K562 (cell line): ENCODE data around the gene TSHR. TPM values are rescaled to one million over a fixed set of nuclear protein-coding genes. Genes with fewer than 3 reads are reported as not detected.

Experiments
- AFF1 ChIP-seq, 2 experiments: fragments of 450-650 bp; IDR thresholded peaks; 2 replicates each; pipeline ENCODE4 v1.6.1; 2018; ENCODE audit warnings: mild to moderate bottlenecking in 2 of 2, low read depth in 1 of 2; ENCODE audit not compliant: partially characterized antibody in 2 of 2
- CBX1 ChIP-seq: sonication (generic); IDR thresholded peaks from 2 replicates; pipeline ENCODE4 v1.6.1; 2016; ENCODE audit warnings: antibody characterized with exemption, low read depth, mild to moderate bottlenecking
- CBX2 ChIP-seq: fragments of 200-600 bp; sonication (generic); IDR thresholded peaks from one replicate; pipeline ENCODE4 v1.6.1; 2012; ENCODE audit warnings: mild to moderate bottlenecking, low read length, inconsistent platforms; ENCODE audit not compliant: insufficient read depth, poor library complexity, severe bottlenecking
- CBX3 ChIP-seq, 2 experiments: IDR thresholded peaks; 1 replicate in 1 of 2; 2 replicates in 1 of 2; pipeline ENCODE4 v1.6.1; 2012; ENCODE audit warnings: inconsistent platforms in 2 of 2, low read length in 2 of 2, borderline replicate concordance in 1 of 2, control low read depth in 1 of 2
- FOXK2 ChIP-seq, 2 experiments: fragments of 450-650 bp; IDR thresholded peaks in 1 of 2; conservative IDR thresholded peaks in 1 of 2; 2 replicates each; pipeline ENCODE4 v1.6.1; 2016; ENCODE audit warnings: low read depth in 2 of 2, mild to moderate bottlenecking in 1 of 2
- HIVEP1 ChIP-seq: fragments of 250-450 bp; sonication (Bioruptor Pico); IDR thresholded peaks from 2 replicates; pipeline ENCODE4 v1.4.0; 2020; ENCODE audit warnings: mild to moderate bottlenecking
- L3MBTL2 ChIP-seq: fragments of 450-650 bp; IDR thresholded peaks from 2 replicates; pipeline ENCODE4 v1.6.1; 2016; ENCODE audit warnings: mild to moderate bottlenecking, moderate library complexity
- NFE2 ChIP-seq: IDR thresholded peaks from 2 replicates; pipeline ENCODE4 v1.6.1; 2014; ENCODE audit warnings: antibody characterized with exemption, low read depth
- NR3C1 ChIP-seq: sonication (generic); formaldehyde crosslinking; IDR thresholded peaks from 2 replicates; pipeline ENCODE4 v1.8.1; 2022; ENCODE audit warnings: missing genetic modification reagents
- STAT5A ChIP-seq: IDR thresholded peaks from 2 replicates; pipeline ENCODE4 v1.6.1; 2012; ENCODE audit warnings: low read length, inconsistent platforms, borderline replicate concordance
- VEZF1 ChIP-seq: fragments of 200-800 bp; sonication (Bioruptor generic); IDR thresholded peaks from 2 replicates; pipeline ENCODE4 v1.6.1; 2017; ENCODE audit warnings: missing genetic modification characterization, missing compliant biosample characterization
- ZFPM2 ChIP-seq: fragments of 250-450 bp; sonication (Bioruptor Pico); IDR thresholded peaks from 2 replicates; pipeline ENCODE4 v1.5.1; 2022; ENCODE audit warnings: mild to moderate bottlenecking
- ZNF561 ChIP-seq: fragments of 450-650 bp; formaldehyde crosslinking; conservative IDR thresholded peaks from 2 replicates; pipeline ENCODE4 v1.4.0; 2020; ENCODE audit warnings: mild to moderate bottlenecking, moderate library complexity
- ZNF79 ChIP-seq: fragments of 250-450 bp; sonication (Bioruptor Pico); IDR thresholded peaks from 2 replicates; pipeline ENCODE4 v1.4.0; 2020; ENCODE audit warnings: low read depth, mild to moderate bottlenecking, moderate library complexity
- polyA plus RNA-seq, 8 experiments: library from polyadenylated mRNA; depleted of rRNA in 4 of 8; stranded (reverse) in 5 of 8; unstranded in 3 of 8; fragments of >200 nt; fragmentation: Nextera tagmentation in 2 of 8; fragmentation: Illumina TruSeq in 1 of 8; extraction: Ambion mirVana in 2 of 8; extraction: Trizol in 1 of 8; gene quantifications; 2 replicates each; pipeline versions ENCODE4 v1.2.1 to v1.2.3, GENCODE V29; 2011 to 2014; ENCODE audit warnings: inconsistent platforms in 1 of 8, missing spikeins in 1 of 8
- total RNA-seq, 7 experiments: library from RNA; depleted of rRNA in 6 of 7; stranded (reverse); fragments of >200 nt in 6 of 7; fragmentation: Illumina TruSeq in 2 of 7; extraction: Trizol in 2 of 7; gene quantifications; 2 replicates each; pipeline versions ENCODE4 v1.2.1 to v1.2.3, GENCODE V29; 2011 to 2021; ENCODE audit warnings: low replicate concordance in 1 of 7
- TF ChIP-seq, protein P1 (sequence below): sonication (generic); formaldehyde crosslinking; IDR thresholded peaks from 2 replicates; pipeline ENCODE4 v1.8.0; 2022; ENCODE audit warnings: mild to moderate bottlenecking, low read depth, missing genetic modification reagents

Gene TSHR
- total and polyA plus RNA-seq, 9 of the 15 experiments (the other 6 are each of a cell fraction or from before 2014, with no cell fraction given): 0.01 to 0.10 TPM; not detected in 7

GRCh38 chr14:81164167-81164774 lies 208.8 kb downstream of the TSHR start (continued):
- no peak for TF ChIP-seq CBX2
- TF ChIP-seq ZNF561: no peak
- no peak for TF ChIP-seq NR3C1 (CRISPR knock-in tag)
- 0 out of 2 replicates have a peak, but pooled peaks have one; percentile 11 for TF ChIP-seq L3MBTL2
- no peak for TF ChIP-seq AFF1 (IDR thresholded peaks at IDR 0.05; ENCODE audit: low read depth in 1 of 2, partially characterized antibody in 2 of 2)
- no peak for TF ChIP-seq FOXK2 (conservative IDR thresholded peaks at IDR 0.05 in 1 of 2, IDR thresholded peaks at IDR 0.05 in 1 of 2; ENCODE audit: low read depth in 2 of 2)
- no peak for TF ChIP-seq HIVEP1 (CRISPR knock-in tag)
- peak; percentile 16; the same call in 1 of the 2 replicates for TF ChIP-seq NFE2
- TF ChIP-seq ZFPM2: no peak
- no peak for TF ChIP-seq CBX1
- no peak for TF ChIP-seq VEZF1 (CRISPR knock-in tag)
- no peak for TF ChIP-seq ZNF79 (CRISPR knock-in tag)
- TF ChIP-seq CBX3 (IDR thresholded peaks at IDR 0.05; ENCODE audit: borderline replicate concordance in 1 of 2, low read length in 2 of 2): peak in 1 of 2 experiments; percentile 53; a peak in 1 of 3 replicates
- no peak for TF ChIP-seq STAT5A
- TF ChIP-seq, protein P1, sequence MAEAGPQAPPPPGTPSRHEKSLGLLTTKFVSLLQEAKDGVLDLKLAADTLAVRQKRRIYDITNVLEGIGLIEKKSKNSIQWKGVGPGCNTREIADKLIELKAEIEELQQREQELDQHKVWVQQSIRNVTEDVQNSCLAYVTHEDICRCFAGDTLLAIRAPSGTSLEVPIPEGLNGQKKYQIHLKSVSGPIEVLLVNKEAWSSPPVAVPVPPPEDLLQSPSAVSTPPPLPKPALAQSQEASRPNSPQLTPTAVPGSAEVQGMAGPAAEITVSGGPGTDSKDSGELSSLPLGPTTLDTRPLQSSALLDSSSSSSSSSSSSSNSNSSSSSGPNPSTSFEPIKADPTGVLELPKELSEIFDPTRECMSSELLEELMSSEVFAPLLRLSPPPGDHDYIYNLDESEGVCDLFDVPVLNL (CRISPR knock-in tag): no peak
- TF ChIP-seq, all 486 proteins: peak for 23
